Measurements from ENCODE around the gene TOMM22.

TOMM22 gene

DNA sequence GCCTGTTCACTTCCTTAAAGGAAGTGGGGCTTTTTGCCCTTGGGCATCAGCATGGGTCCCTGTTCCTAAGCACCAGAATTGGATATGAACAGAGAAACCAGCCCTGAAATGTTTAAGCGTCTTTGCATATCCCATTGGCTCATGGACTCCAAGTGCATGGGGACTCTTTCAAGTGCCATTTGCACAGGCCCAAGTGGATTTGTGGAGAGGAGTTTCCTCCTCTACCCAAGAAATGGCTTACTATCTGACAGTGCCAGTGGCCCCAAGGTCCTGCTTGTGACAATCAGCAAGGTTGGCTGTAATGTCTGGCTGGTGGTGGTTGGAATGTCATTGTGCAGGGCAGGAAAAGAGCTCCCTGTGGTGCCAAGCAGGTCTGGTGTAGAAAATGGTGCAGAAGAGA lies 4.0 kb downstream of the TOMM22 start:
- TF ChIP-seq, protein P1, sequence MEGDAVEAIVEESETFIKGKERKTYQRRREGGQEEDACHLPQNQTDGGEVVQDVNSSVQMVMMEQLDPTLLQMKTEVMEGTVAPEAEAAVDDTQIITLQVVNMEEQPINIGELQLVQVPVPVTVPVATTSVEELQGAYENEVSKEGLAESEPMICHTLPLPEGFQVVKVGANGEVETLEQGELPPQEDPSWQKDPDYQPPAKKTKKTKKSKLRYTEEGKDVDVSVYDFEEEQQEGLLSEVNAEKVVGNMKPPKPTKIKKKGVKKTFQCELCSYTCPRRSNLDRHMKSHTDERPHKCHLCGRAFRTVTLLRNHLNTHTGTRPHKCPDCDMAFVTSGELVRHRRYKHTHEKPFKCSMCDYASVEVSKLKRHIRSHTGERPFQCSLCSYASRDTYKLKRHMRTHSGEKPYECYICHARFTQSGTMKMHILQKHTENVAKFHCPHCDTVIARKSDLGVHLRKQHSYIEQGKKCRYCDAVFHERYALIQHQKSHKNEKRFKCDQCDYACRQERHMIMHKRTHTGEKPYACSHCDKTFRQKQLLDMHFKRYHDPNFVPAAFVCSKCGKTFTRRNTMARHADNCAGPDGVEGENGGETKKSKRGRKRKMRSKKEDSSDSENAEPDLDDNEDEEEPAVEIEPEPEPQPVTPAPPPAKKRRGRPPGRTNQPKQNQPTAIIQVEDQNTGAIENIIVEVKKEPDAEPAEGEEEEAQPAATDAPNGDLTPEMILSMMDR (IDR thresholded peaks at IDR 0.05), result no peak
- intact Hi-C loops (cut with DNase I; ENCODE audit: low total_unique reads), result no loop called here
- Histone ChIP-seq H3K36me3 (peaks cover 48 to 77% (median 63%) of the 10 kb centered on the region in 3 donors), H3K4me3 (no peak overlapping the region), H3K9me3 (no peaks in the 10 kb centered on the region), H3K4me1 (peaks cover 0 to 18% (median 9%) of the 10 kb centered on the region in 4 donors), H3K27ac (no peak overlapping the region), H3K27me3 (no peaks in the 10 kb centered on the region)
- no peak for DNase-seq

GRCh38 chr22:38689651-38690050 lies 7.9 kb downstream of the TOMM22 start:
- Histone ChIP-seq H3K36me3 (peaks cover 34 to 82% (median 62%) of the 10 kb centered on the region in 3 donors), H3K9me3 (no peaks in the 10 kb centered on the region), H3K4me3 (no peak overlapping the region), H3K27me3 (no peaks in the 10 kb centered on the region), H3K4me1 (peaks cover 0 to 12% (median 0%) of the 10 kb centered on the region in 4 donors), H3K27ac (no peak overlapping the region)
- no peak for DNase-seq
- intact Hi-C loops (cut with DNase I; ENCODE audit: low total_unique reads), result no loop called here
- TF ChIP-seq, protein P1 (IDR thresholded peaks at IDR 0.05), result no peak

DNA sequence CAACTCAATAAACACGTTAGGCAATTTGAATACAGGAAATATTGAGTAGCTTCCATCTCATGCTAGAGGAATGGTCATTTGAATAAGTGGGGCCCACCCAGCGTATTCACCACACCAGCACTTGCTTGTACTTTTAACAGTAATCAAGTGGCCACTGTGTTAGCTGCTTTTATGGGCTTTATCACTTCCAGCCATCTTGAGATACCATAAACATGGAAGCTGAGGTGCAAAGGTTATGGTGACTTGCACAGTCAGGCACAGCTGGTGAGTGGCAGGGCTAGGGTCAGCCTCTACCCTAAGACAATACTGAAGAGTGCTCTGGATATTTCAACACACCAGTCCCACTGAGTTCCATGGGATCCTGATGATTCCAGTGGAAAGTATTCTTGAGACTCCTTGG lies 12.3 kb downstream of the TOMM22 start:
- TF ChIP-seq, protein P1 (IDR thresholded peaks at IDR 0.05), result no peak

GRCh38 chr22:38694940-38695339 lies 13.2 kb downstream of the TOMM22 start:
- no peak overlapping the region for H3K4me3 ChIP-seq
- no peaks in the 10 kb centered on the region for H3K27me3 ChIP-seq
- peaks cover 0 to 64% (median 34%) of the 10 kb centered on the region in 4 donors for H3K4me1 ChIP-seq
- no peak for DNase-seq
- H3K36me3 ChIP-seq, result peaks cover 0 to 30% (median 17%) of the 10 kb centered on the region in 3 donors
- no peak overlapping the region for H3K27ac ChIP-seq
- TF ChIP-seq, protein P1 (IDR thresholded peaks at IDR 0.05), result no peak
- intact Hi-C loops (cut with DNase I; ENCODE audit: low total_unique reads), result no loop called here
- H3K9me3 ChIP-seq, result no peaks in the 10 kb centered on the region

More for the DNA sequence above, 12.3 kb downstream of the TOMM22 start:
- intact Hi-C loops (cut with DNase I; ENCODE audit: low total_unique reads), result no loop called here
- Histone ChIP-seq H3K27ac (no peak overlapping the region), H3K36me3 (peaks cover 6 to 38% (median 22%) of the 10 kb centered on the region in 3 donors), H3K4me1 (peaks cover 0 to 55% (median 31%) of the 10 kb centered on the region in 4 donors), H3K9me3 (no peaks in the 10 kb centered on the region), H3K27me3 (no peaks in the 10 kb centered on the region), H3K4me3 (no peak overlapping the region)
- no peak for DNase-seq

GRCh38 chr22:38696606-38697424 lies 15.1 kb downstream of the TOMM22 start:
- Histone ChIP-seq H3K27ac (peak overlapping the region; percentile 49 to 94), H3K9me3 (no peaks in the 10 kb centered on the region), H3K27me3 (no peaks in the 10 kb centered on the region), H3K4me3 (peak overlapping the region; percentile 68 to 77), H3K36me3 (peaks cover 0 to 14% (median 8%) of the 10 kb centered on the region in 3 donors), H3K4me1 (peaks cover 0 to 69% (median 36%) of the 10 kb centered on the region in 4 donors)
- intact Hi-C loops (cut with DNase I; ENCODE audit: low total_unique reads), result no loop called here
- TF ChIP-seq, protein P1 (IDR thresholded peaks at IDR 0.05), result no peak
- no peak for DNase-seq

All from tibial artery (tissue), 4 donors.